NK-92 treated with Interleukin-12 subunit alpha and Interleukin-12 subunit beta, amount 100 ng/mL, for 24 hours (cell line): ENCODE measurements around the gene PLEKHG4.

Experiments used
- DNase-seq: peaks from one replicate; lab custom pipeline; 2025; lab: John Stamatoyannopoulos, UW

PLEKHG4 gene

DNA sequence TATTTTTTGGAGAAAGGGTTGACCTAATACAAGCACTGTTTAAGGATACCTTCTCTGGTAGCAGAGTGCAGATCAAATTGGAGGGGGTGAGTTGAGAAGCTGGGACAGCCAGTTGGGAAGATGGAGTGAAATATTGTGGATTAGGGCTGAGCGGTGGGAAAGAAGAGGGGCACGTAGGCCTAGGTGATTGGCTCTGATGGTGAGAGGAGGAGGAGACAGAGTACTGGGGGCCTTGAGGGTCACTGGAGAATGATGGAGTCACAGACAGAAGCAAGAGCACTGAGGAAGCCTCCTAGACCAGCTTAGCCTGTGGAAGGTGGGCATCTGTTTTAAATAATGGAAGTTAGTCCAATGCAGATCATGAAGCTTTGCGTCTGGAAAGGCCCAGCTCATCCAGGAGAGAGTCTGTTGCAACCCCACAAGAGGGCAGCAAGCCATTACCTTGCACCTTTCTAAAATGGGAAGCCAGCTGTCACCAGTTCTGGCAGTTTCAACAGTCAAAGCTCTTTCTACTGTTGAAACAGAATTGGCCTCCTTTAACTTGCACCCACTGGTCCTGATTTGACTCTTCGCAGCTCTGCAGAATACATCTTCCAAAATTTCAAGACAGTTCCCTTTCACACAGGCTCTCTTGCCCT is 18.8 kb upstream of the PLEKHG4 start:
- no peak for DNase-seq

DNA sequence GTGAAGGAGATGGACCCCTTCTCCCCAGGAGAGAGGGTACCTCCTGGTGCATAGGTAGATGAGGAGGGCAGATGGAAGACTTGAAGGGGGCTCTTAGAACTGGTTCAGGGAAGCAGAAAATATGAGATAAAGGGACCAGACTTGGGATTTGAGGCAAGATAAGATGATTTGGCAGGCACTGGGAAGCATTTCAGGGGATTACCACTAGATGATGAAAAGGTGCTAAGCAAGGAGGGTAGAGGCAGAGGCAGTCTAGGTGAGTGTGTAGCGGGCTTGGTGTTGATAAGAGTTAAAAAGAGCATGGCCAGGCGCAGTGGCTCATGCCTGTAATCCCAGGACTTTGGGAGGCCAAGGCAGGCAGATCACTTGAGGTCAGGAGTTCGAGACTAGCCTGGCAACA is 16.1 kb upstream of the PLEKHG4 start:
- no peak for DNase-seq

DNA sequence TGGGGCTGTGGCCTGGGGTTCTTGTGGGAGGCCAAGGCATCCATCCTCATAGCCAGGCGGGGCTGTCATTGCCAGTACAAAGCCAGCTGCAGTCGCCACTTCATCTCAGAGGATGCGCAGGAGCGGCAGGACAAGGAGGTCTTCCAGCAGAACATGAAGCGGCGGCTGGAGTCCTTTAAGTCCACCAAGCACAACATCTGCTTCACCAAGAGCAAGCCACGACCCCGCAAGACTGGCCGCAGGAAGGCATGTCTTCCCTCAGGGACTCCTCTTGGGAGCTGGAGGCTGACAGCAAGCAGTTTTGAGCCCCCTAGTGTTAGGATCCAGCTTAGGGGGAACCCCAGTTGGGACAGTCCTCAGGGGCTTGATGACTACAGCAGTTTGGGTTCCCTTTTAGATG is 15.1 kb upstream of the PLEKHG4 start:
- no peak for DNase-seq

DNA sequence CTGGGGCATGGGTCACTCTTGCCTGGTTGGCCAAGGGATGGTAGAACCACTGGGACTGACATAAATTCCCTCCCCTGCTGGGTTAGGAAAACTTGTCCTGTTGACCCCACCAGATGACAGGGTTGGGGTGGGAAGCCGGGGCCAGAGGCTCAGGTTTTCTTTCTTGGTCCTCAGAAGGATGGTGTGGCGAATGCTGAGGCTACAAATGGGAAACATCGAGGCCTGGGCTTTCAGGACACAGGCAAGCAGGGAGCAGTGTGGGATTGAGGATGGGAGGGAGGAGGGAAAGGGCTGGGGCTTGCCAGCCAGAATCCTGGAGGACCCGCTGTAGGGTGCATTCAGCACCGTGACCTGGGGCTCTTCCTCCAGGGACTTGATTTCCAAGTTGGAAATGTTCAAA is 14.5 kb upstream of the PLEKHG4 start:
- DNase-seq, result no peak

DNA sequence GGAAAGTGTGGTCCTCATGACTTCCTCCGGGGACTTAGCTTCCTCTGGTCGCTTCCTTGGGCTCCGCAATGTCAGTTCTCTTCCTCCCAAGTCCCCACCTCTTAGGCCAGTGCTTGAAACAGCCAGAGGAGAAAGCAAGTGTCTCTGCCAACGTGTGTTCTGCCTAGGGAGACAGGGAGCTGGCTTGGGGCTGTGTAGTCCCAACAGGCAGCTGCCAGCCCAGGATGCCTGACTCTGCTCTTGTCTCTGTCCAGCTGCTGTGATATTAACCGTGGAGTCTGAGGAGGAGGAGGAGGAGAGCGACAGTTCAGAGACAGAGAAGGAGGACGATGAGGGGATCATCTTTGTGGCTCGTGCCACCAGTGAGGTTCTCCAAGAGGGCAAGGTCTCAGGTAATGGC is 13.5 kb upstream of the PLEKHG4 start:
- DNase-seq, result no peak

DNA sequence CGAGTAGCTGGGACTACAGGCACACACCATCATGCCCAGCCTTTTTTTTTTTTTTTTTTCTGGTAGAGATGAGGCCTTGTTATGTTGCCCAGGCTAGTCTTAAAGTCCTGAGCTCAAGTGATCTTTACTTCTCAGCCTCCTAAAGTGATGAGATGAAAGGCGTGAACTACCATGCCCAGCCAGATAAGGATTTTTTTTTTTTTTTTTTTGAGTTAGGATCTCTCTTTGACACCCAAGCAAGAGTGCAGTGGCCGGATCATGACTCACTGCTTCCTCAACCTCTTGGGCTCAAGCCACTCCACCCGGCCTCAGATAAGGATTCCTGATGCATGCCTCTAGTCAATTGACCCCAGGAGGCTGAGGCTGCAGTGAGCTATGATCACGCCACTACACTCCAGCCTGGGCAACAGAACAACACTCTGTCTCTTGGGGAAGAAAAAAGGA is 11.2 kb upstream of the PLEKHG4 start:
- DNase-seq, result no peak

DNA sequence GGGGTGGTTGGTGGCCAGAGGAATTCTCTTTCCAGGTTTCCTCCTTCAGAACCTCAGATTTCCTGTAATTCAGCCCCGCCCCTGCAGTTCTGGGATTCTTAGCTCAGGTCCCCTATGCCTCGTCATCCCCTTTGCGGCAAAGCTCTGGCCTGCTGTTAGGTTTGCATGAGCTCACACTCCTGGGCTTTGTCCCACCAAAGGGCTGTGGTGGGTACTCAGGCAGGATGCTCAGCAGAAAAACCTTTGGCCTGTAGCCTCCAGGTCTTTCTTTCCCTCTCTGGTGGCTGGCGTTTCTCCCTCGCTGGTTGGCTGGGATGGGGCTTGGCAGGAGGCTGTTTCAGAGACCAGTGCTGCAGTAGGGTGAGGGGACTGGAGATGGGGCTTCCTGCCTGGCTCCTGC is 9.6 kb upstream of the PLEKHG4 start:
- no peak for DNase-seq

DNA sequence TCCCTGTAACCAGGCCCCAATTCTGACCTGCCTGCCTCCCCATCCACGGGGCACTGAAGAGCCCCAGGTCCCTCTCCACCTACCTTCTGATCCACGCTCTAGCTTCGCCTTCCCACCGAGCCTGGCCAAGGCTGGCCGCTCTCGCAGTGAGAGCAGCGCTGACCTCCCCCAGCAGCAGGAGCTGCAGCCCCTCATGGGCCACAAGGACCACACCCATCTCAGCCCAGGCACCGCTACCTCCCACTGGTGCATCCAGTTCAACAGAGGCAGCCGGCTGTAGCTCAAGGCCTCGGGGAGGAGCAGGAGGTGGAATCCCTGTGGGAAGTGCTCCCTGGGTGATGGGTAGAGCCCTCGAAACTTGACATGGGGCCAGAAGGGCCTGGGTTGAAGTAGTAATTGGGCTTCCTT is 8.4 kb upstream of the PLEKHG4 start:
- no peak for DNase-seq

DNA sequence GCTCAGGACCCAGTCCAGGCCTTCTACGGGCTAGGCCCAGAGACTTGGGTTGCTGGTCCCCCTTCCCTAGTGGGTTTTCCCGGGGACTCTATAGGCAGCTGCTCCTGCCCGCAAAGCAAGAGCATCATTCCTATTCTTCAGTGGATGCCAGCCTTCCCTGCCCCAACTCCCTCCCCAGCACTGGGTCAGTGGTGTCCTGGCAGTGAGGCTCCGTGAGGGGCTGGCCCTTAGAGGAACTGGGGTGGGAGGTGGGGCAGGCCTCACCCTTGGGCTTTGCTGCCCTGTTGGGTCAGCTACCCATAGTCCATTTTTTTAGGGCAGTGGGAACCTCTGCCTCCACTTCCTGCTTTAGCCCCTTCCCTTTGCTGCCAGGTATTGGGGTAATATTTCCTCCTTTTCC is 7.9 kb upstream of the PLEKHG4 start:
- no peak for DNase-seq

DNA sequence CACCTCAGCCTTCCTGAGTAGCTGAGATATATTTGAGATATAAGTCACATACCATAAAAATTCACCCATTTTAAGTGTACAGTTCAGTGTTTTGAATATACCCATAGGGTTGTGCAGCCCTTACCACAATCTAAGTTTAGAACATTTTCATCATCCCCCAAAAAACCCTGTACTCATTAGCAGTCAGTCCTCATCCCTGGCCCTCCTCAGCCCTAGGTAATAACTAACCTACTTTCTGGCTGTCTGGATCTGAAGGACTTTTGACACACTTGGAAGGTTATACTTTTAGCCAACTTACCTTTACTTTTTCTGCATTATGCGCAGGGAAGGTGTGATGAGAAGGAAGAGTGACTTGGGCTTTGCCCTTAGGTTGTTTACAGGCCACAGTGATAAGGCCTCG is 4.0 kb upstream of the PLEKHG4 start:
- DNase-seq, result no peak

DNA sequence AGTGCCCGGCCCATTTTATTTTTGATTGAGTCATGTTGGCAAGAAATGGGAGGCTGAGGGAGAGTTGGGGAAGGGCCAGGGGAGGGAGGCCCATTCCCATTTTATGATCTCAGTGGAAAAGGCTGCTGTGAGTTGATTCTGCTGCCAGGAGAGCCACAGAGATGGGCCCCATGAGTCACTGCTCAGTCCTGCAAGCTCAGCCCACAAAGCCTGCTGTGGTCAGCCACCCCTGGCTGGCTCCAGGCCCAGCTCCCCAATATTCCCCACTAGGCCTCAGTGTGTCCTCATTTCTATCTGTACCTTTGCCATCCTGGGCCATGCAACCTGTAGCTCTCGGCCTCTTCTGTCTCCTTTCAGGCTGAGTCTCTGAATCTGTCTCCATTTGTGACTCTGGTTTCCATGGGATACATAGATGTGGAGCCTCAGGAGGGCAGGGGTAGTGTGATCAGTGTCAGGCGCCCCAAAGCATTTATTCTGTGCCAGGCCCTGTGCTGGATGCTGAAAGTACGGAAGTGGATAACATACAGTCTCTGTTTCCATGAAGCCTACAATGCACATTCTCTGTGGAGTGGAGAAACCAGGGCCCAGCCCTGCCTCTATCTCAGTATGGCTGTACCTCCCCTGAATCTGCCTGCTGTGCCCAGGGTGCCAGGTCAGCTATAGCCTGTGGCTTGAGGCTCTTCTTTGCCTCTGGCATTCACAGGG is 1.9 kb upstream of the PLEKHG4 start:
- DNase-seq, result no peak

DNA sequence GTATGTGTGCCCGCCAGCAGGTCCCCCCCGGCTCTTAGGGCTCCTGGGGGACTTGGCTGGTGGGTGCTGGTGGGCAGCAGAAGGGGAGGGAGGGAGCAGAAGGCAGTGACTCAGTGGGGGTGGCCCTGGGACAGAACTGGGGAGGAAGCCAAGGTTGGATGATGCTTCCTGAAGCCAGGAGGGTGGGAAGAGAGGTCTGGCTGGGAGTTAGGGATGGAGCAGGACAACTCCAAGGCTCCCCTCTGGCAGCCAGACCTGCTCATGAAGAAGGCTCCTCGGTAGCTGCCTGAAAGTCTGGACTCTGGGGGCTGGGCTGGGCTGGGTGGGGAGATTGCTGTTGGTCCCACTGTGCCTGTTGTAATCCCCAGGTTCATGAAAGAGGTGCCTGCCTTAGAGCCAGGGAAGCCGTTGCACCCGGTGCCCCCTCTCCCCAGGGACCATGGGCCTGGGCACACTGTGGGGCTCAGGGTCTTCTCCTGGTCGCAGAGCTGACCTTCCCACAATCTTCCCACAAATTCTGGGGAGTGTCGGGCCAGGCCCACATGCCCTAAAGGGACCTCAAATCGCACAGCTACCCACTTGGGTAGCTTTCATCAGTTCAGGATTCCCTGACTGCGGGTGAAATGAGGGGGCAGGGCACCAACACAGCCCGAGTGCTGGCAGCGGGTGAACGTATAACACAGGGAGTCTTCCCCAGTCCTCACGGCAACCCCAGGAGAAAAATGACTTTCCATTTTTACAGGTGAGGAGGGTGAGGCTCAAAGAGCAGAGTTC is 1.1 kb upstream of the PLEKHG4 start:
- no peak for DNase-seq

DNA sequence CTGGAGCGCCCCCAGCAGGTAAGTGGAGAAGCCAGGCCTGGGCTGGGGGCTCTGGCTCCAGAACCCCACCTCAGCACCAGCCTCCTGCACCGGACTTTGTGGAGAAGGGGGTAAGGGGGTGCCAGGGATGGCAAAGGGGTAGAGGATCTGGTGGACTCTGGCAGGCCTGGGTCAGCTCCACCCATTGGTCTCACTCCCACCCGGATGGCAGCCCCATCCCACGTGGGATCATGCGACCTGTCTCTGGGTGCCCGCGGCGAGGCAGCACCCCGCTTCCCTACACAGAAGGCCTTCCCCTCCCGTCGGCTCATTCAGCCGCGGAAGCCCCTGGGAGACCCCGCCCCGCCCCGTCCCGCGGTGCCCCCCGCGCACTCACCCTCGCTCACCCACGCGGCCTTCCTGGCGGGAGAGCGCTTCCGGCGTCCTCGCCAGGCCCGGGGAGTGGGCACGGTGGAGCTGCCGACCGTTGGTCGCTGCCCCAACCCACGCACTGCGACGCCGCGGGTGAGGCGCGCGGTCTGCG is 498 bp upstream of the PLEKHG4 start:
- peak; percentile 65 for DNase-seq

DNA sequence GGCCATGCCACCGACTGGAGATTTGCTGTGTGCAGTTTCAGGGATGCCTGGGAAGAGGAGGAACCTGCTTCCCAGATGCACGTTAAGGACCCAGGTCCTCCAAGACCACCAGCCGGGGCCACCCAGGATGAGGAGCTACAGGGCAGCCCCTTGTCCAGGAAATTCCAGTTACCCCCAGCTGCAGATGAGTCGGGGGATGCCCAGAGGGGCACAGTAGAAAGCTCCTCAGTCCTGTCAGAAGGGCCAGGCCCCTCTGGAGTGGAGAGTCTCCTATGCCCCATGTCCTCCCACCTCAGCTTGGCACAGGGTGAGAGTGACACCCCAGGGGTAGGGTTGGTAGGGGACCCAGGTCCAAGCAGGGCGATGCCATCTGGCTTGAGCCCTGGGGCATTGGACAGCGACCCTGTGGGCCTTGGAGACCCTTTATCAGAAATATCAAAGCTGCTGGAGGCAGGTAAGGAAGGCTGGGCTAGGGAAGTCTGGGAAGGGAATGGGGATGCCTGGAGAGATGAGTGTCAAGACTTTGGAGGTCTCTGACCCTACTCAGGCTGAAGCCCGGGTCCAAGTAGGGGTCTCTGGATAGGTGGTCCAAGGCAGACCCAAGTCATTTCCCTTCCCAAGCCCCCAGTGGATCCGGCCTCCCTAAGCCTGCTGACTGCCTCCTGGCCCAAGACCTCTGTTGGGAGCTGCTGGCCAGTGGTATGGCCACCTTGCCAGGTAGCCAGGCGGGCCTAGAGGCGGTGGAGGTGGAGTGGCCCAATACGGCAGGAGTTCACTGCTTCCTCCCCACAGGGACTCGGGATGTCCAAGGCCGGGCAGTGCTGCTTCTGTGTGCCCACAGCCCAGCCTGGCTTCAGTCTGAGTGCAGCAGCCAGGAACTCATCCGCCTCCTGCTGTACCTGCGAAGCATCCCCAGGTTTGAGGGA is 1.0 kb downstream of the PLEKHG4 start:
- DNase-seq, result no peak

DNA sequence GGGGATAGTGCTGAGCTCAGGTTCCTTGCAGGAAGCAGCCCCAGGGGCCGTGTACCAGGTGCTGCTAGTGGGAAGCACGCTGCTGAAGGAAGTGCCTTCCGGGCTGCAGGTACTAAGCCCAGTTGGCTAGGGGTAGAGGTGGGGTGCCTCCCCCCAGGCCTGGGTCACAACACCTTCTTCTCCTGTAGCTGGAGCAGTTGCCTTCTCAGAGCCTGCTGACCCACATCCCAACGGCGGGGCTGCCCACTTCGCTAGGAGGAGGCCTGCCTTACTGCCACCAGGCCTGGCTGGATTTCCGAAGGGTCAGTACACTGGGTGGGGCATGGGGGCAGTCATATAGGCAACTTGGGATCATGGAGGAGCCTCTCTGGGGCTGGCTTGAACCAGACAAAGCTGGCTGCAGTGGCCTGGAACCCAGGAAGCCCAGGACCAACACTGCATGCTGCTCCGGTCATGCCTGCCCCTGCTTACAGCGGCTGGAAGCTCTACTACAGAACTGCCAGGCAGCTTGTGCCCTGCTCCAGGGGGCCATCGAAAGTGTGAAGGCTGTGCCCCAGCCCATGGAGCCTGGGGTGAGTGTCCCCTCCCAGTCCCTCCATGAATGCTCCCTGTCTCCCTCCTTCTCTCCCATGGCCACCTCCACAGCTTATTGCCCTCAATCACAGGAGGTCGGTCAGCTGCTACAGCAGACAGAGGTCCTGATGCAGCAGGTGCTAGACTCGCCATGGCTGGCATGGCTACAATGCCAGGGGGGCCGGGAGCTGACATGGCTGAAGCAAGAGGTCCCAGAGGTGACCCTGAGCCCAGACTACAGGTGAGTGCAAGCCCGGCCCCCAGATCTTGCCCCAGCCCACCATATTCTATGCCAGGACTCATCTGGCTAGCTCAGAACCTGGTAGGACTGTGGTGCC is 2.5 kb downstream of the PLEKHG4 start:
- no peak for DNase-seq

DNA sequence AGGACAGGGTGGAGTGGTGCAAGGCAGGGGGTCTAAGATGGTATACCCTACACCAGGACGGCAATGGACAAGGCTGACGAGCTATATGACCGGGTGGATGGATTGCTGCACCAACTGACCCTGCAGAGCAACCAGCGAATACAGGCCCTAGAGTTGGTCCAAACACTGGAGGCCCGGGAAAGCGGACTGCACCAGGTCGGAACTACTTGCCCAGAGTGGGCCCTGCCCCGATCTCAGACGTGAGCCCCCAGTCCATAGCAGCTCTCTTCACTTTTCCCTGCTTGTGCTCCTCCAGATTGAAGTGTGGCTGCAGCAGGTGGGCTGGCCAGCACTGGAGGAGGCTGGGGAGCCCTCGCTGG is 3.1 kb downstream of the PLEKHG4 start:
- no peak for DNase-seq

DNA sequence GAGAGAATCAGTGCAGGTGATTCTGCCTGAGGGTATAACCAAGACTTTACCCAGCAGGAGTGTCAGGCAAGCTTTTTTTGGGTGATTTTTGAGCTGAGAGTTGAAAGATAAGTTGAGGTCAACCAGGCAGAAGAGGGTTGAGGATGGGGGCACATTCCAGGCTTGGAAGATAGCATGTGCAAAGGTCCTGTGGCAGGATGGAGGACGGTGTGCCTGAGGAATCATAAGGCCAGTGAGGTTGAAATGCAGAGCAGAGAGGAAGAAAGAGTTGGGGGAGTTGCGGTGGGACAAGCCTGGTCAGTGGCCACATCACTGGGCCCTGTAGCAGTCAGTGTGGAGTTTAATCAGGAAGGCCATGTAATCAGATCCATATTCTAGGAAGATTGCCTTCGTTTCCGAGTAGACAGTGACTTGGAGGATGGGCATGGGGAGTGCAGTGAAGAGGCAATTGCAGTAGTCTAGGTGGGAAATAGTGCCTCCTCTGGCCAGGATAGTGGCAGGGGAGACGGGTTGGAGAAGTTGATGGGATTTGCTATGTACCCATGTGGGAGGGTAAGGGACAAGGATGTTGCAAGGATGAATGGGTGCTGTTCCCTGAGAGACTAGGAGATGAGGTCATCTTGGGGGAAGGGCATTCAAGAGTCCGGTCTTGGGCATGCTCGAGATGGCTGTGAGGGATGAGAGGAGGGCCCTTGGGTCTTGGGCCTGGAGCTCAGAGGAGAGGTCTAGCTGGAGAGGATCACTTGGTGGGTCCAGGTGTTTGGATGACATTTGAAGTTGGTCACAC is 3.9 kb downstream of the PLEKHG4 start:
- no peak for DNase-seq

DNA sequence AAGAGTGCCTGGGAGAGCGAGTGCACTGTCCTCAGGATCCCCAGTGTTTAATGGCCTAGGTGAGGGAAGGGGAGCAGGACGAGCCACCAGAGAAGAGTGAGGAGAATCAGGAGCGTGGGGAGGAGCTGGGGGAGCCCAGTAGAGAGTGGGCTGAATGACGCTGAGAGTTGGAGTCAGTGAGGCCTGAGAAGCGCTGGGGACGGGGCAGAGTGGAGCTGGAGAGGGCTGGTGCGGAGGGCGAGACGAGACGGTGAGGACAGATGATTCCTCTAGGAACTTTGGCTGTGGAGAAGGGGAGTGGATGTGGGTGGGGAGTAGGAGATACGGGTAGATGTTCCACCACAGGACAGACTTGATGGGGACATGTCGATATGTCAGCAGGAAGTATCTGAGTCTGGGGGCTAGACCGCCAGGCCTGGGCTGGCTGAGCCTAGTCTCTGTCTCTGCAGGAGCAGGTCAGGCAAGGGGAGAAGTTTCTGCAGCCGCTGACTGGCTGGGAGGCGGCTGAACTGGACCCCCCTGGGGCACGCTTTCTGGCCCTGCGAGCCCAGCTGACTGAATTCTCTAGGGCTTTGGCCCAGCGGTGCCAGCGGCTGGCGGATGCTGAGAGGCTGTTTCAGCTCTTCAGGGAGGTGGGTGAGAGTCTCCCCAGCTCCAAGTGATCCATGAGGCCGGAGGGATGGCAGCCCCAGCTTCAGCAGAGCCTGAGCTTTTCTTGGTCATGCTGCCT is 4.7 kb downstream of the PLEKHG4 start:
- no peak for DNase-seq
